ENCODE measurements around the gene TTC34. TPM values are rescaled to one million over a fixed set of nuclear protein-coding genes. Genes with fewer than 3 reads are reported as not detected.

TTC34 gene
- total and polyA plus RNA-seq, 7 donors: 0.01 to 0.15 (median 0.04) TPM

- no peak for TF ChIP-seq CTCF (IDR thresholded peaks at IDR 0.05)
- intact Hi-C loops (cut with DNase I): no loop called here
- Histone ChIP-seq H3K27me3 (ENCODE audit: insufficient read depth in 3 of 3, low read length in 2 of 3) (peaks cover 0 to 30% (median 4%) of the 10 kb centered on the region in 3 donors), H3K4me3 (no peak overlapping the region), H3K4me1 (no peaks in the 10 kb centered on the region), H3K27ac (no peak overlapping the region), H3K9me3 (peaks cover 13% of the 10 kb centered on the region), H3K36me3 (ENCODE audit: insufficient read depth in 1 of 2, low read depth in 1 of 2) (no peaks in the 10 kb centered on the region)
- no peak for ATAC-seq
- WGBS, 3 donors: 80 to 84% (median 80%) methylated on average over 29 to 30 of the region's 30 CpGs
- DNase-seq: peak in 1 of 2 donors; percentile 2
Measured at GRCh38 chr1:2783435-2784397, 17.8 kb downstream of the TTC34 start.

- TF ChIP-seq CTCF (IDR thresholded peaks at IDR 0.05): no peak
- intact Hi-C loops (cut with DNase I): no loop called here
- no peaks in the 10 kb centered on the region for H3K4me1 ChIP-seq
- peaks cover 0 to 23% (median 0%) of the 10 kb centered on the region in 3 donors for H3K27me3 ChIP-seq (ENCODE audit: insufficient read depth in 3 of 3, low read length in 2 of 3)
- H3K36me3 ChIP-seq (ENCODE audit: insufficient read depth in 1 of 2, low read depth in 1 of 2): no peaks in the 10 kb centered on the region
- 80 to 86% (median 81%) methylated on average over 5 of the region's 5 CpGs for WGBS, 3 donors
- ATAC-seq (no peak), DNase-seq (peak in 1 of 2 donors; percentile 2)
- peaks cover 13% of the 10 kb centered on the region for H3K9me3 ChIP-seq
- no peak overlapping the region for H3K4me3 ChIP-seq
- H3K27ac ChIP-seq: no peak overlapping the region
Measured at GRCh38 chr1:2783069-2783434, 18.4 kb downstream of the TTC34 start.

GRCh38 chr1:2781627-2782026, 19.9 kb downstream of the TTC34 start:
- peaks cover 0 to 15% (median 2%) of the 10 kb centered on the region in 3 donors for H3K27me3 ChIP-seq (ENCODE audit: insufficient read depth in 3 of 3, low read length in 2 of 3)
- H3K4me3 ChIP-seq: no peak overlapping the region
- intact Hi-C loops (cut with DNase I): no loop called here
- ATAC-seq: no peak
- no peak for TF ChIP-seq CTCF (IDR thresholded peaks at IDR 0.05)
- H3K9me3 ChIP-seq: peaks cover 13% of the 10 kb centered on the region
- 61 to 66% (median 62%) methylated on average over 2 of the region's 2 CpGs for WGBS, 3 donors
- DNase-seq: no peak
- no peaks in the 10 kb centered on the region for H3K4me1 ChIP-seq
- no peaks in the 10 kb centered on the region for H3K36me3 ChIP-seq (ENCODE audit: insufficient read depth in 1 of 2, low read depth in 1 of 2)
- H3K27ac ChIP-seq: no peak overlapping the region

- WGBS, 3 donors: 3 to 17% (median 9%) methylated on average over 3 of the region's 3 CpGs
- Histone ChIP-seq H3K9me3 (peaks cover 13% of the 10 kb centered on the region), H3K27ac (no peak overlapping the region), H3K36me3 (ENCODE audit: insufficient read depth in 1 of 2, low read depth in 1 of 2) (no peaks in the 10 kb centered on the region), H3K4me3 (no peak overlapping the region), H3K4me1 (no peaks in the 10 kb centered on the region), H3K27me3 (ENCODE audit: insufficient read depth in 3 of 3, low read length in 2 of 3) (peaks cover 0 to 6% (median 2%) of the 10 kb centered on the region in 3 donors)
- no peak for TF ChIP-seq CTCF (IDR thresholded peaks at IDR 0.05)
- intact Hi-C loops (cut with DNase I): no loop called here
- ATAC-seq (no peak), DNase-seq (no peak)
Measured at GRCh38 chr1:2778220-2778592, 23.3 kb downstream of the TTC34 start.
